ENCODE data around the gene PCP2. TPM values are rescaled to one million over a fixed set of nuclear protein-coding genes. Genes with fewer than 3 reads are reported as not detected.

The PCP2 gene
- total and polyA plus RNA-seq, 5 donors from 2014 or later: 0.44 to 2.4 (median 0.86) TPM; not detected in 2

GRCh38 chr19:7590256-7590655, 43.3 kb downstream of the PCP2 start:
- Mint-ChIP-seq H3K4me3 (no peak overlapping the region), H3K27me3 (peaks cover 23% of the 10 kb centered on the region), H3K4me1 (peaks cover 0 to 4% (median 2%) of the 10 kb centered on the region in 4 donors), H3K27ac (no peak overlapping the region), H3K36me3 (no peaks in the 10 kb centered on the region), H3K9me3 (peaks cover 0 to 2% (median 0%) of the 10 kb centered on the region in 7 donors)
- Histone ChIP-seq H3K9me3 (ENCODE audit: control insufficient read depth in 2 of 2, low read length in 2 of 2) (no peaks in the 10 kb centered on the region), H3K27me3 (ENCODE audit: control insufficient read depth, insufficient read depth, low read length) (no peaks in the 10 kb centered on the region), H3K27ac (ENCODE audit: insufficient read depth, low read length, poor library complexity, severe bottlenecking) (no peak overlapping the region), H3K4me3 (ENCODE audit: low read depth, low read length) (no peak overlapping the region), H3K4me1 (ENCODE audit: control insufficient read depth, insufficient read depth, low read length, poor library complexity, severe bottlenecking) (no peaks in the 10 kb centered on the region), H3K36me3 (ENCODE audit: control insufficient read depth, insufficient read depth, low read length) (no peaks in the 10 kb centered on the region)
- no peak for DNase-seq
- ATAC-seq (ENCODE audit: low read depth in 2 of 2): no peak

- ATAC-seq (ENCODE audit: low read depth in 2 of 2): no peak
- no peaks in the 10 kb centered on the region for H3K4me1 Mint-ChIP-seq
- no peak overlapping the region for H3K27ac Mint-ChIP-seq
- H3K36me3 Mint-ChIP-seq: no peaks in the 10 kb centered on the region
- H3K9me3 ChIP-seq (ENCODE audit: control insufficient read depth in 2 of 2, low read length in 2 of 2): no peaks in the 10 kb centered on the region
- no peak overlapping the region for H3K27ac ChIP-seq (ENCODE audit: insufficient read depth, low read length, poor library complexity, severe bottlenecking)
- peaks cover 0 to 2% (median 0%) of the 10 kb centered on the region in 7 donors for H3K9me3 Mint-ChIP-seq
- H3K36me3 ChIP-seq (ENCODE audit: control insufficient read depth, insufficient read depth, low read length): no peaks in the 10 kb centered on the region
- H3K4me3 Mint-ChIP-seq: no peak overlapping the region
- H3K27me3 ChIP-seq (ENCODE audit: control insufficient read depth, insufficient read depth, low read length): no peaks in the 10 kb centered on the region
- DNase-seq: no peak
- H3K27me3 Mint-ChIP-seq: peaks cover 19% of the 10 kb centered on the region
- H3K4me3 ChIP-seq (ENCODE audit: low read depth, low read length): no peak overlapping the region
- H3K4me1 ChIP-seq (ENCODE audit: control insufficient read depth, insufficient read depth, low read length, poor library complexity, severe bottlenecking): no peaks in the 10 kb centered on the region
These were observed 43.7 kb downstream of the PCP2 start for GRCh38 chr19:7589822-7590221.

- no peak overlapping the region for H3K27ac Mint-ChIP-seq
- Histone ChIP-seq H3K36me3 (ENCODE audit: control insufficient read depth, insufficient read depth, low read length) (no peaks in the 10 kb centered on the region), H3K4me3 (ENCODE audit: low read depth, low read length) (no peak overlapping the region), H3K4me1 (ENCODE audit: control insufficient read depth, insufficient read depth, low read length, poor library complexity, severe bottlenecking) (no peaks in the 10 kb centered on the region), H3K27me3 (ENCODE audit: control insufficient read depth, insufficient read depth, low read length) (no peaks in the 10 kb centered on the region), H3K27ac (ENCODE audit: insufficient read depth, low read length, poor library complexity, severe bottlenecking) (no peak overlapping the region), H3K9me3 (ENCODE audit: control insufficient read depth in 2 of 2, low read length in 2 of 2) (no peaks in the 10 kb centered on the region)
- no peaks in the 10 kb centered on the region for H3K9me3 Mint-ChIP-seq
- no peaks in the 10 kb centered on the region for H3K4me1 Mint-ChIP-seq
- peaks cover 19% of the 10 kb centered on the region for H3K27me3 Mint-ChIP-seq
- DNase-seq: no peak
- ATAC-seq (ENCODE audit: low read depth in 2 of 2): no peak
- no peak overlapping the region for H3K4me3 Mint-ChIP-seq
- H3K36me3 Mint-ChIP-seq: no peaks in the 10 kb centered on the region
These were observed 51.1 kb downstream of the PCP2 start for GRCh38 chr19:7582446-7582845.

Other genes with a start within 250 kb of the PCP2 start
- not detected for gene PEX11G, start 144.7 kb downstream of the PCP2 start, total RNA-seq
- gene PEX11G, start 144.7 kb downstream of the PCP2 start, polyA plus RNA-seq: 1 to 10 TPM in 2 of 4 donors, under 1 TPM in 2; 0.23 to 1.5 (median 0.76) TPM
- gene ZNF358, start 117.6 kb downstream of the PCP2 start, total RNA-seq: 0.30 TPM
- under 1 TPM in 3 of 4 donors, not detected in 1; 0.11 to 0.24 (median 0.21) TPM for gene ZNF358, start 117.6 kb downstream of the PCP2 start, polyA plus RNA-seq
- 12.3 TPM for gene MCOLN1, start 111.1 kb downstream of the PCP2 start, total RNA-seq
- 10 to 100 TPM in 2 of 4 donors, 1 to 10 TPM in 2; 8.6 to 15.2 (median 10.3) TPM for gene MCOLN1, start 111.1 kb downstream of the PCP2 start, polyA plus RNA-seq
- gene PNPLA6, start 98.0 kb downstream of the PCP2 start, total RNA-seq: 106 TPM
- gene PNPLA6, start 98.0 kb downstream of the PCP2 start, polyA plus RNA-seq: 1 to 10 TPM; 6.6 to 9.2 (median 7.2) TPM
- not detected for gene CAMSAP3, start 37.9 kb downstream of the PCP2 start, total RNA-seq
- not detected for gene CAMSAP3, start 37.9 kb downstream of the PCP2 start, polyA plus RNA-seq
- 62.5 TPM for gene XAB2, start 4.2 kb downstream of the PCP2 start, total RNA-seq
- 10 to 100 TPM in 2 of 4 donors, 1 to 10 TPM in 2; 7.7 to 26.8 (median 10.0) TPM for gene XAB2, start 4.2 kb downstream of the PCP2 start, polyA plus RNA-seq
- gene PET100, start 3.9 kb downstream of the PCP2 start, total RNA-seq: 116 TPM
- 100 to 1,000 TPM; 236 to 500 (median 308) TPM for gene PET100, start 3.9 kb downstream of the PCP2 start, polyA plus RNA-seq
- gene STXBP2, start 3.4 kb upstream of the PCP2 start, total RNA-seq: 253 TPM
- 100 to 1,000 TPM in 1 of 4 donors, 10 to 100 TPM in 3; 57.5 to 105 (median 86.7) TPM for gene STXBP2, start 3.4 kb upstream of the PCP2 start, polyA plus RNA-seq
- not detected for gene RETN, start 35.3 kb upstream of the PCP2 start, total RNA-seq
- gene RETN, start 35.3 kb upstream of the PCP2 start, polyA plus RNA-seq: not detected
- 0.59 TPM for gene MCEMP1, start 43.4 kb upstream of the PCP2 start, total RNA-seq
- not detected for gene MCEMP1, start 43.4 kb upstream of the PCP2 start, polyA plus RNA-seq
- gene TRAPPC5, start 47.1 kb upstream of the PCP2 start, total RNA-seq: 63.9 TPM
- 100 to 1,000 TPM; 142 to 229 (median 192) TPM for gene TRAPPC5, start 47.1 kb upstream of the PCP2 start, polyA plus RNA-seq
- not detected for gene FCER2, start 68.4 kb upstream of the PCP2 start, total RNA-seq
- gene FCER2, start 68.4 kb upstream of the PCP2 start, polyA plus RNA-seq: 1 to 10 TPM in 1 of 4 donors, under 1 TPM in 2, not detected in 1; 0.34 to 4.5 (median 0.48) TPM
- not detected for gene CLEC4G, start 98.4 kb upstream of the PCP2 start, total RNA-seq
- not detected for gene CLEC4G, start 98.4 kb upstream of the PCP2 start, polyA plus RNA-seq
- not detected for gene CD209, start 113.8 kb upstream of the PCP2 start, total RNA-seq
- gene CD209, start 113.8 kb upstream of the PCP2 start, polyA plus RNA-seq: not detected
- not detected for gene CLEC4M, start 129.5 kb upstream of the PCP2 start, total RNA-seq
- under 1 TPM in 1 of 4 donors, not detected in 3; 0.53 TPM for gene CLEC4M, start 129.5 kb upstream of the PCP2 start, polyA plus RNA-seq
- 10.2 TPM for gene EVI5L, start 196.5 kb upstream of the PCP2 start, total RNA-seq
- 1 to 10 TPM; 1.9 to 3.0 (median 2.2) TPM for gene EVI5L, start 196.5 kb upstream of the PCP2 start, polyA plus RNA-seq
- gene PRR36, start 240.7 kb upstream of the PCP2 start, total RNA-seq: 0.12 TPM
- under 1 TPM in 2 of 4 donors, not detected in 2; 0.05 to 0.22 TPM for gene PRR36, start 240.7 kb upstream of the PCP2 start, polyA plus RNA-seq

All from CD4-positive, CD25-positive, alpha-beta regulatory T cell (primary cell).